SK-N-SH treated with all-trans-retinoic acid at 6 μM for 48 hours (cell line): ENCODE data around the gene ARHGAP25.

Source experiments
- ATAC-seq: fragments of 200-7000 bp; cut with Tn5 transposase; 3 replicates; pipeline ENCODE4 v1.9.1; 2020; ENCODE audit warnings: mild to moderate bottlenecking, moderate library complexity
- ARNTL ChIP-seq: fragments of 450-650 bp; formaldehyde crosslinking; IDR thresholded peaks from 2 replicates; pipeline ENCODE4 v1.5.0; 2020; ENCODE audit warnings: low read depth, mild to moderate bottlenecking, moderate library complexity, borderline replicate concordance
- BACH2 ChIP-seq: fragments of 250-450 bp; sonication (Bioruptor Pico); IDR thresholded peaks from 2 replicates; pipeline ENCODE4 v1.9.0; 2021; ENCODE audit warnings: mild to moderate bottlenecking, borderline replicate concordance
- CSRNP3 ChIP-seq: fragments of 250-450 bp; sonication (Bioruptor Pico); IDR thresholded peaks from 2 replicates; pipeline ENCODE4 v1.5.1; 2021; ENCODE audit warnings: mild to moderate bottlenecking, moderate library complexity
- ESRRG ChIP-seq: fragments of 250-450 bp; sonication (Bioruptor Pico); IDR thresholded peaks from 2 replicates; pipeline ENCODE4 v1.6.1; 2021; ENCODE audit warnings: mild to moderate bottlenecking
- ISL1 ChIP-seq: fragments of 250-450 bp; sonication (Bioruptor Pico); IDR thresholded peaks from 2 replicates; pipeline ENCODE4 v2.1.2; 2022; ENCODE audit warnings: mild to moderate bottlenecking, moderate library complexity
- OSR1 ChIP-seq: fragments of 250-450 bp; sonication (Bioruptor Pico); IDR thresholded peaks from 2 replicates; pipeline ENCODE4 v1.8.0; 2022; ENCODE audit warnings: moderate library complexity, mild to moderate bottlenecking, inconsistent platforms
- PATZ1 ChIP-seq: fragments of 250-450 bp; sonication (Bioruptor Pico); IDR thresholded peaks from 2 replicates; pipeline ENCODE4 v1.8.0; 2020; ENCODE audit warnings: mild to moderate bottlenecking, moderate library complexity, borderline replicate concordance
- POU6F1 ChIP-seq: fragments of 250-450 bp; sonication (Bioruptor Pico); IDR thresholded peaks from 2 replicates; pipeline ENCODE4 v1.8.0; 2021; ENCODE audit warnings: low read depth, mild to moderate bottlenecking, moderate library complexity, borderline replicate concordance
- PPARA ChIP-seq: fragments of 250-450 bp; sonication (Bioruptor Pico); IDR thresholded peaks from 2 replicates; pipeline ENCODE4 v1.5.0; 2020; ENCODE audit warnings: mild to moderate bottlenecking, borderline replicate concordance
- RARB ChIP-seq: fragments of 250-450 bp; sonication (Bioruptor Pico); IDR thresholded peaks from 2 replicates; pipeline ENCODE4 v1.8.0; 2021; ENCODE audit warnings: mild to moderate bottlenecking, moderate library complexity
- SNAI2 ChIP-seq: fragments of 250-450 bp; sonication (Bioruptor Pico); IDR thresholded peaks from 2 replicates; pipeline ENCODE4 v1.5.0; 2020; ENCODE audit warnings: mild to moderate bottlenecking, moderate library complexity
- TCF4 ChIP-seq: fragments of 250-450 bp; sonication (Bioruptor Pico); IDR thresholded peaks from 2 replicates; pipeline ENCODE4 v1.8.0; 2021; ENCODE audit warnings: mild to moderate bottlenecking, moderate library complexity, borderline replicate concordance
- TOX ChIP-seq: fragments of 250-450 bp; sonication (Bioruptor Pico); IDR thresholded peaks from 2 replicates; pipeline ENCODE4 v1.8.0; 2021; ENCODE audit warnings: mild to moderate bottlenecking, moderate library complexity, borderline replicate concordance
- TSHZ2 ChIP-seq: fragments of 250-450 bp; sonication (Bioruptor Pico); IDR thresholded peaks from 2 replicates; pipeline ENCODE4 v1.5.0; 2020; ENCODE audit warnings: mild to moderate bottlenecking, moderate library complexity
- ZC3H10 ChIP-seq: fragments of 250-450 bp; sonication (Bioruptor Pico); IDR thresholded peaks from 2 replicates; pipeline ENCODE4 v1.5.1; 2021; ENCODE audit warnings: mild to moderate bottlenecking, moderate library complexity
- ZFP3 ChIP-seq: fragments of 250-450 bp; sonication (Bioruptor Pico); IDR thresholded peaks from 2 replicates; pipeline ENCODE4 v1.5.0; 2020; ENCODE audit warnings: mild to moderate bottlenecking, moderate library complexity
- ZFP30 ChIP-seq: fragments of 450-650 bp; formaldehyde crosslinking; IDR thresholded peaks from 2 replicates; pipeline ENCODE4 v1.5.0; 2022; ENCODE audit warnings: mild to moderate bottlenecking, moderate library complexity
- ZNF565 ChIP-seq: fragments of 450-650 bp; formaldehyde crosslinking; conservative IDR thresholded peaks from 2 replicates; pipeline ENCODE4 v1.5.0; 2020; ENCODE audit warnings: low read depth, mild to moderate bottlenecking, moderate library complexity
- ZNF70 ChIP-seq: fragments of 450-650 bp; formaldehyde crosslinking; IDR thresholded peaks from 2 replicates; pipeline ENCODE4 v1.5.0; 2020; ENCODE audit warnings: mild to moderate bottlenecking, moderate library complexity
- ZNF8 ChIP-seq: fragments of 450-650 bp; formaldehyde crosslinking; IDR thresholded peaks from 2 replicates; pipeline ENCODE4 v1.5.0; 2020; ENCODE audit warnings: mild to moderate bottlenecking, moderate library complexity
- TF ChIP-seq, protein P1 (sequence below): fragments of 250-450 bp; sonication (Bioruptor Pico); IDR thresholded peaks from 2 replicates; pipeline ENCODE4 v1.5.1; 2020; ENCODE audit warnings: low read depth, mild to moderate bottlenecking, moderate library complexity

ARHGAP25 gene

DNA sequence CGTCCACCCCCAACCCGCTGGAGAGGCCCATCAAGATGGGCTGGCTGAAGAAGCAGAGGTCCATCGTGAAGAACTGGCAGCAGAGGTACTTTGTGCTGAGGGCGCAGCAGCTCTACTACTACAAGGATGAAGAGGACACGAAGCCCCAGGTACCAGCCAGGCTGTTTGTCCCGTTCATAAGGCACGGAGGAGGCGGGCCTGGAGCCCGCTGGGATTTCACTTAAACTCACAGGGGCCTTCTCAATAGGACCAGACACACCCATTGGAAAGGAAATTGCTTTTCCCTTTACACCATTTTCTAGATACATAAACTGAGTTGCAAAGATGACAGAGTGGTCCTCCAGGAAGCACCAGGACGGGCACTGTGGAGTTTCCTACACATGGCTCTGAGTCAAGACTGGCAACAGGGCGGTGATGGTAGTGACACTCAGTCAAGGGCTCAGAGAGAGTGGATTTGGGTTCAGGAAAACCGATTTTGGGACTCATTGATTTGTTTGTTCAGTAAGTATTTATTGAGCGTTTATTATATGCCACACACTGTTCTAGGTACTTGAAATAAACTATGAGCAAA is 40.7 kb downstream of the ARHGAP25 start:
- no peak for TF ChIP-seq TSHZ2 (CRISPR knock-in tag)
- no peak for TF ChIP-seq TCF4 (CRISPR knock-in tag)
- no peak for TF ChIP-seq ZFP30
- TF ChIP-seq ESRRG (CRISPR knock-in tag): no peak
- no peak for TF ChIP-seq ZNF8 (CRISPR knock-in tag)
- no peak for TF ChIP-seq RARB
- TF ChIP-seq PATZ1: no peak
- TF ChIP-seq CSRNP3: no peak
- no peak for TF ChIP-seq ISL1 (CRISPR knock-in tag)
- no peak for TF ChIP-seq PPARA
- TF ChIP-seq BACH2 (CRISPR knock-in tag): no peak
- no peak for TF ChIP-seq POU6F1 (CRISPR knock-in tag)
- no peak for TF ChIP-seq OSR1 (CRISPR knock-in tag)
- no peak for TF ChIP-seq TOX
- TF ChIP-seq SNAI2 (CRISPR knock-in tag): no peak
- no peak for TF ChIP-seq ZNF565
- TF ChIP-seq ARNTL: no peak
- TF ChIP-seq, all 23 proteins: peak for 0
- no peak for ATAC-seq

DNA sequence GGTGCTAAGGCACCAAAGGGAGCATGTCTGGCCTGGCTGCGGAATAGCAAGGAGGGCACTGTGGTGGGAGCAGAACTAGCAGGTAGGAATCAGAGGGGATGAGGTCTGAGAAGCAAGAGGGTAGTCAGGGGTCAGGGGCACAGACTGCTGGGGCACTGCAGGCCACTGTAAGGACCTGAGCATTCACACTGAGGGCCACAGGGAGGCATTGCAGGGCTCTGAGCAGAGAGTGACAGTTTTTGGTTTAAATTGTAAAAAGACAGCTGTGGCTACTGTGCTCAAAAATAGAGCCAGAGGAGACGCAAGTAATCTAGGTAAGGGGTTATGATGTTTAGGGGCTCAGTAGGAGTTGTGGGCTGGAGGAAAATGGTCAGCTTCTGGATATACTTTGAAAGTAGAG is 41.5 kb downstream of the ARHGAP25 start:
- no peak for ATAC-seq
- no peak for TF ChIP-seq CSRNP3
- no peak for TF ChIP-seq OSR1 (CRISPR knock-in tag)
- TF ChIP-seq ARNTL: no peak
- TF ChIP-seq, protein P1, sequence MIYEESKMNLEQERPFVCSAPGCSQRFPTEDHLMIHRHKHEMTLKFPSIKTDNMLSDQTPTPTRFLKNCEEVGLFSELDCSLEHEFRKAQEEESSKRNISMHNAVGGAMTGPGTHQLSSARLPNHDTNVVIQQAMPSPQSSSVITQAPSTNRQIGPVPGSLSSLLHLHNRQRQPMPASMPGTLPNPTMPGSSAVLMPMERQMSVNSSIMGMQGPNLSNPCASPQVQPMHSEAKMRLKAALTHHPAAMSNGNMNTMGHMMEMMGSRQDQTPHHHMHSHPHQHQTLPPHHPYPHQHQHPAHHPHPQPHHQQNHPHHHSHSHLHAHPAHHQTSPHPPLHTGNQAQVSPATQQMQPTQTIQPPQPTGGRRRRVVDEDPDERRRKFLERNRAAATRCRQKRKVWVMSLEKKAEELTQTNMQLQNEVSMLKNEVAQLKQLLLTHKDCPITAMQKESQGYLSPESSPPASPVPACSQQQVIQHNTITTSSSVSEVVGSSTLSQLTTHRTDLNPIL (CRISPR knock-in tag): no peak
- TF ChIP-seq BACH2 (CRISPR knock-in tag): no peak
- TF ChIP-seq ZC3H10 (CRISPR knock-in tag): no peak
- TF ChIP-seq PATZ1: no peak
- no peak for TF ChIP-seq ZFP30
- TF ChIP-seq ISL1 (CRISPR knock-in tag): no peak
- TF ChIP-seq TSHZ2 (CRISPR knock-in tag): no peak
- no peak for TF ChIP-seq POU6F1 (CRISPR knock-in tag)
- no peak for TF ChIP-seq ZNF70
- no peak for TF ChIP-seq TCF4 (CRISPR knock-in tag)
- no peak for TF ChIP-seq ZFP3 (CRISPR knock-in tag)
- no peak for TF ChIP-seq SNAI2 (CRISPR knock-in tag)
